Ovary (tissue), 9 donors: ENCODE results near the gene B9D1. TPM values are rescaled to one million over a fixed set of nuclear protein-coding genes. Genes with fewer than 3 reads are reported as not detected.

ENCODE experiments used
- DNase-seq, 5 donors: peaks; one replicate each; pipeline ENCODE4 v3.0.0-alpha.2; 2019 to 2020
- H3K27ac ChIP-seq, 2 donors: fragments of 200-600 bp; one replicate each; pipeline versions ENCODE4 v1.5.1 to v1.8.0; 2019 to 2022
- H3K27me3 ChIP-seq: fragments of 200-600 bp; one replicate; pipeline ENCODE4 v1.8.0; 2022
- H3K36me3 ChIP-seq: fragments of 200-600 bp; sonication (generic); one replicate; pipeline ENCODE4 v1.5.1; 2019
- H3K4me1 ChIP-seq: one replicate; pipeline ENCODE4 v1.8.1; 2013; ENCODE audit warnings: mild to moderate bottlenecking, moderate library complexity; ENCODE audit not compliant: insufficient read depth
- H3K4me3 ChIP-seq: fragments of 200-600 bp; sonication (generic); one replicate; pipeline ENCODE4 v1.5.1; 2017
- H3K9me3 ChIP-seq, 2 donors: fragments of 200-600 bp in 1 of 2; sonication (generic) in 1 of 2; one replicate each; pipeline versions ENCODE4 v1.5.1 to v1.8.1; 2013 to 2019; ENCODE audit warnings: mild to moderate bottlenecking in 1 of 2, moderate library complexity in 1 of 2
- CTCF ChIP-seq, 3 donors: fragments of 450-650 bp in 2 of 3; fragments of 200-600 bp in 1 of 3; IDR thresholded peaks; one replicate each; pipeline versions ENCODE4 v1.5.1 to v1.8.0; 2016 to 2022; ENCODE audit warnings: antibody characterized with exemption in 3 of 3, mild to moderate bottlenecking in 1 of 3
- EP300 ChIP-seq: sonication (generic); formaldehyde crosslinking; IDR thresholded peaks from one replicate; pipeline ENCODE4 v1.6.1; 2017; ENCODE audit warnings: antibody characterized with exemption
- POLR2A ChIP-seq: fragments of 450-650 bp; IDR thresholded peaks from one replicate; pipeline ENCODE4 v1.6.1; 2017; ENCODE audit warnings: antibody characterized with exemption, mild to moderate bottlenecking, moderate library complexity
- WGBS, 3 donors: extraction: QIAGEN DNeasy Blood & Tissue Kit in 1 of 3; methylation state at CpG; one replicate each; pipeline versions ENCODE4 v1.1.5 to v1.1.7; 2013 to 2017; 5-methylcytosine and 5-hydroxymethylcytosine counted together
- intact Hi-C, 4 donors: fragments of 100-400 bp; cut with DNase I; formaldehyde crosslinking; loops; one replicate each; pipeline versions ENCODE4 v1.11.0 to v1.15.1; 2022 to 2023
- polyA plus RNA-seq, 2 donors: library from polyadenylated mRNA; stranded (reverse); fragments of 200-250 nt in 1 of 2; fragments of 350-450 nt in 1 of 2; fragmentation: Illumina TruSeq in 1 of 2; extraction: RNeasy Lipid Tissue Mini Kit (QIAGEN cat#74804) in 1 of 2; gene quantifications; one replicate each; pipeline ENCODE4 v1.2.3, GENCODE V29; 2013 to 2014
- total RNA-seq, 7 donors: library from RNA; depleted of rRNA in 2 of 7; stranded (reverse); fragments of >200 nt in 2 of 7; fragmentation: NEBNext Ultra II Directional in 3 of 7; extraction: Animal tissue kit (Norgen Biotek cat#: 25700) in 3 of 7; gene quantifications; one replicate each; pipeline versions ENCODE4 v1.1.0 to v1.2.4, GENCODE V29; 2016 to 2023
- donor health status: DM: no; HTN: no; CAD: no; lungs with moderate emphysema.
- donor health status: DM: no; HTN: no; CAD: no.
- donor health status: Bipolar disorder and iron deficiency.
- donor health status: DM: yes; HTN: yes; CAD: no.
- donor health status: DM: no; HTN: no; CAD: no.
- donor health status: DM: yes; HTN: yes; CAD: no.

B9D1 gene
- total and polyA plus RNA-seq, 9 donors = 11.9 to 60.5 (median 22.2) TPM

- no peaks in the 10 kb centered on the region for H3K27me3 ChIP-seq
- peaks cover 2% of the 10 kb centered on the region for H3K4me1 ChIP-seq
- intact Hi-C loops = loop anchor here (1.0 to 10.0 kb wide), 6 partner anchors 83 to 404 kb away; no protein-coding TSS in a partner anchor
- H3K27ac ChIP-seq = no peak overlapping the region
- H3K4me3 ChIP-seq = no peak overlapping the region
- WGBS, 3 donors = 53 to 65% (median 63%) methylated on average over 6 of the region's 6 CpGs
- no peaks in the 10 kb centered on the region for H3K36me3 ChIP-seq
- TF ChIP-seq CTCF (IDR thresholded peaks at IDR 0.05) (no peak), EP300 (no peak), POLR2A (no peak)
- H3K9me3 ChIP-seq = no peaks in the 10 kb centered on the region
- DNase-seq = peak in 3 of 5 donors; percentile 17 to 33 (median 19)
Measured at GRCh38 chr17:19363460-19364035, 1.0 kb upstream of the B9D1 start.

- no peak for DNase-seq
- Histone ChIP-seq H3K4me3 (peak overlapping the region; percentile 84), H3K9me3 (no peaks in the 10 kb centered on the region), H3K4me1 (peaks cover 2% of the 10 kb centered on the region), H3K27me3 (no peaks in the 10 kb centered on the region), H3K27ac (peak overlapping the region; percentile 57 to 90), H3K36me3 (no peaks in the 10 kb centered on the region)
- intact Hi-C loops = loop anchor here (2.0 to 10.0 kb wide), 5 partner anchors 84 to 404 kb away; no protein-coding TSS in a partner anchor
- TF ChIP-seq POLR2A = no peak
- 11 to 24% (median 12%) methylated on average over 14 of the region's 14 CpGs for WGBS, 3 donors
Measured at GRCh38 chr17:19363114-19363438, 553 bp upstream of the B9D1 start.

GRCh38 chr17:19361944-19362276 lies 613 bp downstream of the B9D1 start:
- intact Hi-C loops = loop anchor here (2.0 to 10.0 kb wide), 5 partner anchors 85 to 405 kb away; no protein-coding TSS in a partner anchor

GRCh38 chr17:19361326-19361725 lies 1.2 kb downstream of the B9D1 start:
- peaks cover 2% of the 10 kb centered on the region for H3K4me1 ChIP-seq
- H3K36me3 ChIP-seq = no peaks in the 10 kb centered on the region
- intact Hi-C loops = loop anchor here (5.0 to 10.0 kb wide), 4 partner anchors 86 to 406 kb away; no protein-coding TSS in a partner anchor
- peak in 1 of 5 donors; percentile 36 for DNase-seq
- no peak overlapping the region for H3K4me3 ChIP-seq
- whole genome bisulfite sequencing, 3 donors = 68 to 70% (median 70%) methylated on average over 6 of the region's 6 CpGs
- no peaks in the 10 kb centered on the region for H3K27me3 ChIP-seq
- no peaks in the 10 kb centered on the region for H3K9me3 ChIP-seq
- no peak for TF ChIP-seq POLR2A
- TF ChIP-seq CTCF (IDR thresholded peaks at IDR 0.05) = no peak
- TF ChIP-seq EP300 = no peak
- peak overlapping the region in 1 of 2 donors; percentile 90 for H3K27ac ChIP-seq

More at GRCh38 chr17:19361944-19362276, 613 bp downstream of the B9D1 start:
- no peaks in the 10 kb centered on the region for H3K36me3 ChIP-seq
- no peak for TF ChIP-seq CTCF (IDR thresholded peaks at IDR 0.05)
- no peak for TF ChIP-seq POLR2A
- TF ChIP-seq EP300 = no peak
- H3K4me3 ChIP-seq = peak overlapping the region; percentile 84
- no peak for DNase-seq
- 5 to 8% (median 8%) methylated on average over 16 of the region's 16 CpGs for WGBS, 3 donors
- no peaks in the 10 kb centered on the region for H3K27me3 ChIP-seq
- H3K27ac ChIP-seq = peak overlapping the region; percentile 9 to 90
- H3K4me1 ChIP-seq = peaks cover 2% of the 10 kb centered on the region
- no peaks in the 10 kb centered on the region for H3K9me3 ChIP-seq

- intact Hi-C loops = loop anchor here (5.0 to 10.0 kb wide), 4 partner anchors 87 to 407 kb away; no protein-coding TSS in a partner anchor
- Histone ChIP-seq H3K9me3 (no peaks in the 10 kb centered on the region), H3K36me3 (no peaks in the 10 kb centered on the region), H3K27ac (no peak overlapping the region), H3K27me3 (no peaks in the 10 kb centered on the region), H3K4me3 (no peak overlapping the region), H3K4me1 (peaks cover 2% of the 10 kb centered on the region)
- WGBS, 3 donors = 90 to 96% (median 91%) methylated on average over 8 of the region's 8 CpGs
- DNase-seq = peak in 1 of 5 donors; percentile 17
- TF ChIP-seq EP300 = no peak
- no peak for TF ChIP-seq CTCF (IDR thresholded peaks at IDR 0.05)
- TF ChIP-seq POLR2A = no peak
Measured at GRCh38 chr17:19360772-19361171, 1.8 kb downstream of the B9D1 start.
